ENCODE results near the gene SLC1A4. TPM values are rescaled to one million over a fixed set of nuclear protein-coding genes. Genes with fewer than 3 reads are reported as not detected.

The SLC1A4 gene
- 1 to 10 TPM; 4.6 to 6.9 (median 5.4) TPM for total RNA-seq

DNA sequence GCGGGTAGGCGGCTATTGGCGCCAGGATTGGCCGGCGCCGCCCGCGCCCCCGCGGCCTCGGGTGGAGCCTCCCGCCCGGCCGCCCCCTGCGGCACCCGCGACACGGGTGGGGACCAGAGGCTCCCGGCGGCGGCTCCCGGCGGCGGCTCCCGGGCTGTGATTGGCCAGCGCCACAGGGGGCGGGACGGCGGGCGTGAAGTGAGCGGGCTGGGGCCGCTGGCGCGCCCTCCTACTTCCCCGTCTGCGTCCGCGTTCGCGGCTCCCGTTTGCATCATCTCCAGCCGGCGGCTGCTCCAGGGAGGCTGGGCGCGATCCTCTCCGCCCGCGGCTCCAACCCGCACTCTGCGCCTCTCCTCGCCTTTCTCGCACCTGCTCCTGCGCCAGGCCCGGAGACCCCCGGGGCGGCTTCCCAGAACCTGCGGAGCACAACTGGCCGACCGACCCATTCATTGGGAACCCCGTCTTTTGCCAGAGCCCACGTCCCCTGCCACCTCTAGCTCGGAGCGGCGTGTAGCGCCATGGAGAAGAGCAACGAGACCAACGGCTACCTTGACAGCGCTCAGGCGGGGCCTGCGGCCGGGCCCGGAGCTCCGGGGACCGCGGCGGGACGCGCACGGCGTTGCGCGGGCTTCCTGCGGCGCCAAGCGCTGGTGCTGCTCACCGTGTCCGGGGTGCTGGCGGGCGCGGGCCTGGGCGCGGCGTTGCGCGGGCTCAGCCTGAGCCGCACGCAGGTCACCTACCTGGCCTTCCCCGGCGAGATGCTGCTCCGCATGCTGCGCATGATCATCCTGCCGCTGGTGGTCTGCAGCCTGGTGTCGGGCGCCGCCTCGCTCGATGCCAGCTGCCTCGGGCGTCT, at the start of gene SLC1A4:
Gene SLC1A4 (plus strand): TSS at position 274 of the 856 bp plus-strand sequence. CDS start 245 bp downstream, at position 519.
- Histone ChIP-seq H3K9me3 (no peaks in the 10 kb centered on the region), H3K4me1 (peaks cover 0 to 11% of the 10 kb centered on the region in 2 donors), H3K27ac (peak within 1 kb of the TSS; percentile 75 to 92 (median 89)), H3K4me3 (replicated peaks in 1 of 3) (peak within 1 kb of the TSS; percentile 44 to 76 (median 68)), H3K36me3 (no peaks in the 10 kb centered on the region), H3K27me3 (no peaks in the 10 kb centered on the region)
- TF ChIP-seq, protein P1, sequence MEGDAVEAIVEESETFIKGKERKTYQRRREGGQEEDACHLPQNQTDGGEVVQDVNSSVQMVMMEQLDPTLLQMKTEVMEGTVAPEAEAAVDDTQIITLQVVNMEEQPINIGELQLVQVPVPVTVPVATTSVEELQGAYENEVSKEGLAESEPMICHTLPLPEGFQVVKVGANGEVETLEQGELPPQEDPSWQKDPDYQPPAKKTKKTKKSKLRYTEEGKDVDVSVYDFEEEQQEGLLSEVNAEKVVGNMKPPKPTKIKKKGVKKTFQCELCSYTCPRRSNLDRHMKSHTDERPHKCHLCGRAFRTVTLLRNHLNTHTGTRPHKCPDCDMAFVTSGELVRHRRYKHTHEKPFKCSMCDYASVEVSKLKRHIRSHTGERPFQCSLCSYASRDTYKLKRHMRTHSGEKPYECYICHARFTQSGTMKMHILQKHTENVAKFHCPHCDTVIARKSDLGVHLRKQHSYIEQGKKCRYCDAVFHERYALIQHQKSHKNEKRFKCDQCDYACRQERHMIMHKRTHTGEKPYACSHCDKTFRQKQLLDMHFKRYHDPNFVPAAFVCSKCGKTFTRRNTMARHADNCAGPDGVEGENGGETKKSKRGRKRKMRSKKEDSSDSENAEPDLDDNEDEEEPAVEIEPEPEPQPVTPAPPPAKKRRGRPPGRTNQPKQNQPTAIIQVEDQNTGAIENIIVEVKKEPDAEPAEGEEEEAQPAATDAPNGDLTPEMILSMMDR (IDR thresholded peaks at IDR 0.05) = no peak
- TF ChIP-seq POLR2A (IDR thresholded peaks at IDR 0.05) = peak in 1 of 2 donors; percentile 69
- 0% methylated on average over 13 to 22 of the region's 109 CpGs for WGBS, 2 donors
- DNase-seq = peak; percentile 79 to 87
- intact Hi-C loops (cut with DNase I) = no loop called here

DNA sequence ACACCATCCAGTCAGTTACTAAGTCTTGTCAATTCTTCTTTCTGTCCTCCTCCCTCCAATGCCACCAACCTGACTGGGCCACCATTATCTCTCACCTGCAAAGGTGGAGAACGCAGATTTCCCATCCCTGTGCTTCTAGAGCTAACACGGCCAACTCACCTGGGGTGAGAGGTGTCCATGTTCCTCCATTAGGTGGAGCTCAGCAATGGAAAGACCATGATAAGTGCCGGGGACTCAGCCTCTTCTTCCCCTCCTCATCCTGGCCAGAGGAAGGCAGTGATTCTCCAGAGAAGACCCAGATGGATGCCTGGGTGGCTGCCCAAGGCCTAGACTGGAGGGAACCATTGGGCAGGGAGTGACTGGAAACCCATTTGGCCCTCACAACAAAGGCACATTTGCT, 48.1 kb upstream of the SLC1A4 start:
- Histone ChIP-seq H3K4me3 (replicated peaks in 1 of 3) (no peak overlapping the region), H3K27ac (no peak overlapping the region), H3K4me1 (no peaks in the 10 kb centered on the region), H3K27me3 (no peaks in the 10 kb centered on the region), H3K9me3 (no peaks in the 10 kb centered on the region), H3K36me3 (no peaks in the 10 kb centered on the region)
- intact Hi-C loops (cut with DNase I) = no loop called here
- TF ChIP-seq, protein P1 (IDR thresholded peaks at IDR 0.05) = no peak
- no peak for TF ChIP-seq POLR2A (IDR thresholded peaks at IDR 0.05)
- DNase-seq = no peak
- 98 to 99% methylated on average over 3 of the region's 3 CpGs for WGBS, 2 donors

DNA sequence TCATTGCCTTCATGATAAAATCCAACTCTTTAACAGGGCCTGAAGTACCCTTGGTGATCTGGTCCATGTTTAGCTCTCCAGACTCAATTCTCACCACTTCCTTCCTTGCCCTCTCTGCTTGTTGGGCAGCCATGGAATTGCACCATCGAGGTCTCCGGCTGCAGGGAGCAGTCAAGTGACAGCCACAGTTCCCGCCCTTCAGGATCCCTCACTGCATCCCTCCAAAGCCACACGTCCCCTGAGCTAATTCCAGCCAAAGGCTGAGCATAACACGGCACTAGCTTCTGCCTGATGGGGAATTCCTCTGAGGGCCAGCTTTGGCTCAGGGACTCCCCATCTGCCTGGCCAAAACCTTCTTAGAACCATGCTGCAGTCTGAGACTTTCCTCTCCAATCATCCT, 47.4 kb upstream of the SLC1A4 start:
- Histone ChIP-seq H3K27ac (no peak overlapping the region), H3K4me1 (no peaks in the 10 kb centered on the region), H3K27me3 (no peaks in the 10 kb centered on the region), H3K4me3 (replicated peaks in 1 of 3) (no peak overlapping the region), H3K36me3 (no peaks in the 10 kb centered on the region), H3K9me3 (no peaks in the 10 kb centered on the region)
- WGBS, 2 donors = 59 to 88% methylated on average over 5 of the region's 5 CpGs
- no peak for TF ChIP-seq POLR2A (IDR thresholded peaks at IDR 0.05)
- intact Hi-C loops (cut with DNase I) = no loop called here
- no peak for DNase-seq

DNA sequence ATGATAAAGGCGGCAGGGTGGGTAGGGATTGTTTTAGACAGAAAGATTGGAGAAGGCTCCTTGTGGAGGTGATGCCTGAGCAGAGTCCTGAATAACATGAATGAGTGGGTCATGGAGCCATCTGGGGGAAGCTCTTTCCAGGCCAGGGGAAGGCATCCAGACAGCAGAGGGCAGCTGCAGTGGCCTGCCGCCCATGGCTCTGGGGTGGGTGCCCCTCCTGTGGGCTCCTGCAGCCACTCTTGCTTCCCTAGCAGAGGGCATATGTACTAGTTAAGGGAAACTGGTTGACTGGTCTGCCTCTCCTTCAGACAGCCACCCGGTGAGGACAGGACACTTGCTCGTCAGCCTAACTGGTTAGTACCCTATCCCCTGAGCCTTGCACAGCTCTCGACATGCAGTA, 46.5 kb upstream of the SLC1A4 start:
- intact Hi-C loops (cut with DNase I) = no loop called here

DNA sequence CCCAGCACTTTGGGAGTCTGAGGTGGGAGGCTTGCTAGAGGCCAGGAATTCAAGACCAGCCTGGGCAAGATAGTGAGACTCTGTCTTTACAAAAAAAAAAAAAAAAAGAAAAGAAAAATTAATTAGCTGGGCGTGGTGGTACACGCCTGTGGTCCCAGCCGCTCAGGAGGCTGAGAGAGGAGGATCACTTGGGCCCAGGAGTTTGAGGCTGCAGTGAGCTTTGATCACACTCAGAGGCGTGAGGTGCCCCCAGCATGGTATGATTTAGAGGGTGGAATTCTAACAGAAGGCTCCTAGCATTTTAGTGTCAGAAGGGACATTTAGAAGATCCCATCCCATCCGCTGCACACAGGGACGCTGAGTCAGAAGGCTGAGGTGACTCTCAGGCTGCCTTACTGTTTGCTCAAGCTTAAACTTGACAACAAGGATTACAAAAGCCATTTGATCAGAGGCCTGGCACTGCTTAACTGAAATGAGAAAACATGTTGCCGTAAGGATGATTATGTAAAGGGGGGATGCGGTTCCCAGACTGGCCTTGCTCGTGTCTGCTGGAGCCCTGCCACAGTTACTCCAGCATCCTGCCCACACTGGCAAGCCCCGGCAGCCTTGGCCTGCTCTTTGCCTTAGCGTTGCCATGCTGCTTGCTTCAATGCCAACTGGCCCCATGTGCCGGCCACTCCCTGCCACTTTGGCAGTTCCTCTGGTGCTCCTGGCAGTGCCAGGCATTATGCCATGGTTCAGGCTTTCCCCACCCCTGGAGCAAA, 45.6 kb upstream of the SLC1A4 start:
- 70 to 77% methylated on average over 10 to 12 of the region's 12 CpGs for WGBS, 2 donors

More for the DNA sequence above, 46.5 kb upstream of the SLC1A4 start:
- no peaks in the 10 kb centered on the region for H3K9me3 ChIP-seq
- no peak overlapping the region for H3K4me3 ChIP-seq (replicated peaks in 1 of 3)
- no peak for DNase-seq
- WGBS, 2 donors = 88 to 97% methylated on average over 4 to 5 of the region's 5 CpGs
- H3K4me1 ChIP-seq = no peaks in the 10 kb centered on the region
- no peak overlapping the region for H3K27ac ChIP-seq
- no peak for TF ChIP-seq POLR2A (IDR thresholded peaks at IDR 0.05)
- TF ChIP-seq, protein P1 (IDR thresholded peaks at IDR 0.05) = no peak
- no peaks in the 10 kb centered on the region for H3K27me3 ChIP-seq
- H3K36me3 ChIP-seq = no peaks in the 10 kb centered on the region

More for the DNA sequence above, 45.6 kb upstream of the SLC1A4 start:
- Histone ChIP-seq H3K4me3 (replicated peaks in 1 of 3) (no peak overlapping the region), H3K27ac (no peak overlapping the region), H3K36me3 (no peaks in the 10 kb centered on the region), H3K4me1 (no peaks in the 10 kb centered on the region), H3K9me3 (no peaks in the 10 kb centered on the region), H3K27me3 (no peaks in the 10 kb centered on the region)
- no peak for TF ChIP-seq POLR2A (IDR thresholded peaks at IDR 0.05)
- TF ChIP-seq, protein P1 (IDR thresholded peaks at IDR 0.05) = no peak
- peak in 1 of 2 donors; percentile 6 for DNase-seq
- intact Hi-C loops (cut with DNase I) = no loop called here

All from thyroid gland (tissue), 4 donors.